Activated T-cell treated with anti-CD3 and anti-CD28 coated beads, Interleukin-2, amount 50 U/mL, for 72 hours (primary cell): Measurements from ENCODE around the gene PLK3. TPM values are rescaled to one million over a fixed set of nuclear protein-coding genes. Genes with fewer than 3 reads are reported as not detected.
A peak's percentile ranks its signal among the peaks of the same experiment; 100 is the strongest.

Source experiments
- ATAC-seq, 2 donors: fragments of 150-1000 bp; cut with Tn5 transposase; replicated peaks in 1 of 2; 2 replicates each; pipeline ENCODE4 v1.10.0; 2021; ENCODE audit warnings: moderate library complexity in 2 of 2, mild to moderate bottlenecking in 1 of 2
- DNase-seq, 2 donors: peaks; one replicate each; pipeline ENCODE4 v3.0.0; 2021 to 2022; ENCODE audit warnings: mixed read lengths in 1 of 2
- H3K27ac Mint-ChIP-seq: one replicate; pipeline ENCODE4 v1.8.0; 2022; ENCODE audit warnings: mild to moderate bottlenecking, moderate library complexity, mixed read lengths
- H3K27me3 Mint-ChIP-seq: one replicate; pipeline ENCODE4 v1.8.0; 2022; ENCODE audit warnings: low read depth, mixed read lengths
- H3K36me3 Mint-ChIP-seq, 2 donors: one replicate each; pipeline ENCODE4 v1.8.0; 2022; ENCODE audit warnings: mixed read lengths in 2 of 2, mild to moderate bottlenecking in 1 of 2; ENCODE audit not compliant: insufficient read depth in 2 of 2
- H3K4me1 Mint-ChIP-seq: one replicate; pipeline ENCODE4 v1.8.0; 2022; ENCODE audit warnings: low read depth, mixed read lengths
- H3K4me3 Mint-ChIP-seq, 2 donors: one replicate each; pipeline ENCODE4 v1.8.0; 2022; ENCODE audit warnings: mild to moderate bottlenecking in 2 of 2, mixed read lengths in 2 of 2, moderate library complexity in 2 of 2
- H3K9me3 Mint-ChIP-seq, 2 donors: one replicate each; pipeline ENCODE4 v1.8.0; 2022; ENCODE audit warnings: mixed read lengths in 2 of 2
- total RNA-seq, 2 donors: library from RNA; stranded (reverse); gene quantifications; one replicate each; pipeline ENCODE4 v1.2.3, GENCODE V29; 2022

Gene PLK3
- total RNA-seq, 2 donors from 2014 or later = 53.4 to 60.7 TPM

DNA sequence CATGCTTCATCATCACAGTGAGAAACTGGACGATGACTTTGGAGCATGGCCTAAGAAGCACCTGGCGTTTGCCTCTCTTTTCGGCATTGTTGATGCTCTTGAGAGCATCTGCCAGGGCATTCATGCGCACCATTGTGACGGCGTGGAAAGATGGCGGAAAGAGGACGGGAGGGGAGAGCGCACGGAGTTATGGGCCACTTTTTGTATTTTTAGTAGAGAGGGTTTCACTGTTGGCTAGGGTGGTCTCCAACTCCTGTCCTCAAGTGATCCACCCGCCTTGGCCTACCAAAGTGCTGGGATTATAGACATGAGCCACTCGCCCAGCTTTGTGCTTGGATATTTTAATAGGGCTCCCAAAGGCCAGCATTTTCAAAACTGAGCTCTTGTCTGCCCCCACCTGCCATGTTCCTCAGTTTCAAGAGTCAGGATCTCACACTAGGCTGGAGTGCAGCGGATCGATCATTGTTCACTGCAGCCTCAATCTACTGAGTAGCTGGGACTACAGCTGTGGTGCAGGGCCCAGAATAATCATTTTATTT is 19.5 kb upstream of the PLK3 start:
- ATAC-seq (no peak), DNase-seq (no peak)
- H3K27ac Mint-ChIP-seq = no peak overlapping the region
- H3K9me3 Mint-ChIP-seq = no peaks in the 10 kb centered on the region
- H3K36me3 Mint-ChIP-seq = peaks cover 28 to 52% of the 10 kb centered on the region in 2 donors
- H3K27me3 Mint-ChIP-seq = no peaks in the 10 kb centered on the region
- no peak overlapping the region for H3K4me3 Mint-ChIP-seq
- peaks cover 61% of the 10 kb centered on the region for H3K4me1 Mint-ChIP-seq

DNA sequence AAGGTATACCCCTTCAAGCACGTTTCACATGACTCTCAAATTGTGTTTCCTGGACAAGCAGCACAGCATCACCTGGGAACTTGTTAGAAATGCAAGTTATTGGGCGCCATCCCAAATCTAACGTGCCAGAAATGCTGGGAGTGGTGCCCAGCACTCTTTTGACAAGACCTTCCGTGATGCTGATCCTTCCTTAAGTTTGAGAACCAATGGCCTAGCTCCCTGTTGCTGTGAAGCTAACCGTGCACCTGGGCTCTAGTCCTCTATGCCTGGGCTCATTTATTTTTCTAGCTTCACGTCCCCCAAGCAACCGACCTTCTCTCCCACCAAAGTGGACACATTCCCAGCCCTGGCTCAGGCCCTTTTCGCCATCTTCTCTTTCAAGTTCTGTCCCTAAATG is 16.5 kb upstream of the PLK3 start:
- H3K4me1 Mint-ChIP-seq = peaks cover 45% of the 10 kb centered on the region
- no peaks in the 10 kb centered on the region for H3K27me3 Mint-ChIP-seq
- peaks cover 10 to 28% of the 10 kb centered on the region in 2 donors for H3K36me3 Mint-ChIP-seq
- H3K4me3 Mint-ChIP-seq = peak overlapping the region; percentile 63 to 75
- no peaks in the 10 kb centered on the region for H3K9me3 Mint-ChIP-seq
- H3K27ac Mint-ChIP-seq = peak overlapping the region; percentile 32
- no peak for ATAC-seq
- no peak for DNase-seq

DNA sequence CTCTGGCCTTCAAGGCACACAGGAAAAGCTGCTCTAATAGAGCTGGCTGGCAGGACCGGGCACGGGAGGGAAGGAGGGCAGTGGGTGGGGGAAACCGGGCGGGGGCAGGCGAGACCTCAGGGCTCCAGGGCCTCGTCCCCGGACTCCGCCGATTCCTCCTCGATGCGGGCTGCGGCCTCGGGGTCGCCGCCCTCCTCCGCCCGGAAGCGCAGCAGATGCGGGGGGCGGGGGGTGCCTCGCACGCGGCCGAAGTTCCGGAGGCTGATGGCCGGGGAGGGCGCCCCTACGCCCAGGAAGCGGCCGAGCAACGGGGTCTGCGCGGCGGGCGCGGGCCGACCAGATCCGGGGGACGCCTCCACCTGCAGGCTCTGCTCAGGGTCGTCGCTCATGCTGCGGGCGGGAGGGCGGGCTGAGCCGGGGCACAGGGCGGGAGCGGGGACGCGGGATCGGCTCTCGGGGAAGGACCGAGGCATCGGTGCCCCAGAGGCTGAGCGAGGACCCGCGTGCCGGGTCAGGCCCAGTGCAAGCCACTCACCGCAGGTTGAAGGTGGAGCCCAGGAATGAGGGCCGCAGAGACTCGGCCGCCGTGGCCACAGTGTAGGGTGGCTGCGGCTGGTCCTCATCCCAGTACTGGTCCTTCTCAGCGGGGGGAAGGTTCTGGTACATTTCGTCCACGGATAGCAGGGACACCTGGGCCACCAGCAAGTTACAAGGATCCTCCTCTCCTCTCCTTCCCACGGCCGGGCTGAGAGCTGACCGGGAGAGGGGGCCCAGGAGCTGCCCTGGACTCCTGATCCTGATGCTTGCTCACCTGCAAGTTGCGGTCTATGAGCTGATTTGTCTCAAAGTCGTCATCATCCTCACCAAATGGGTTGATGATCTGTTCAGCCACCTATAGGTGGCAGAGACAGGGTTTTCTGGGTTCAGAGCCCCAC is 15.8 kb upstream of the PLK3 start:
- peak; percentile 28 to 47 for ATAC-seq
- peak; percentile 40 to 56 for DNase-seq
- H3K27me3 Mint-ChIP-seq = no peaks in the 10 kb centered on the region
- H3K27ac Mint-ChIP-seq = peak overlapping the region; percentile 58
- H3K4me1 Mint-ChIP-seq = peaks cover 38% of the 10 kb centered on the region
- no peaks in the 10 kb centered on the region for H3K9me3 Mint-ChIP-seq
- peaks cover 6 to 21% of the 10 kb centered on the region in 2 donors for H3K36me3 Mint-ChIP-seq
- peak overlapping the region; percentile 75 to 81 for H3K4me3 Mint-ChIP-seq

DNA sequence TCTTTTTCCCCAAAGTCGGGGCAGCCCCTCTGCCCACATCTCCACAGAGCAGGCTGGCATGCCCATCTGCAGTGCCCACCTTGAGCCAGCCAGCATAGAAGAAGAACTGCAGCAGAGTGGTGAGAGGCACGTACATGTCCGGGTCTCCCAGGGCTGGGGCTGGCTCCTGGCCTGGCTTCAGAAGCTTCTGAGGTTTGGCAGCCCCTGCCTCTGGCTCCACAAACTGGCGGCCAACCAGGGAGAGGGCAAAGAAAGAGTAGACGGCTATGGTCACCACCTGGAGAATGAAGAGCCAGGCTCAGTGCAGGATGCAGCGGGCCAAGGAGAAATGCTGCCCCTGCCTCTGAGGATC is 15.2 kb upstream of the PLK3 start:
- peaks cover 36% of the 10 kb centered on the region for H3K4me1 Mint-ChIP-seq
- ATAC-seq = peak in 1 of 2 donors; percentile 1

DNA sequence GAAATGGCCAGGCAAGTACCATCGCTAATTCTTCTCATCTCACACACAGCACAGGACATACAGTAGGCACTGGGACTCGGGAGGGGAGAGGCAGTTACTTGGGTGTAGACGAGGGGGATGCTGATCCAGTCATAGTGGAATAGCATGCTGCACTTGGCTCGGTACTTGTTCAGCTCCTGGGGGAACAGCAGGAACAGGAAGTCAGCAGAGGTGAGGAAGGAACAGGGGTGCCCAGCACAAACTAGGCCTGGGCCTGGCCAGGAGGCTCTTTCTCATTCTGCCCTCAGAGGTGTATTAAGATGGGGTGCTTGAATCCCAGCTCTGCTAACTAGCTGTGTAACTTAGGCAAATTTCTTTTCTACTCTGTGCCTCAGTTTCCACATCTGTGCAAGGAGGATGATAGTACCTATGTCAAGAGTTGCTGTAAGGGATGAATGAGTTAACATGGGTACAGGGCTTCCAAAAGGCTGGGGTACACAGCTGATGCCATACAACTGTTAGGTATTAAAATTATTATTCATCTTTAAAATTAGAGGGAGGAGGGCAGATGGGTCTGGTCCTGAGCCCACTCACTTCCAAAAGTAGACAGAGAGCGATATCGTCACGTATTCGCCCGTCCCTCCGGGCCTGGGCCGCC is 14.6 kb upstream of the PLK3 start:
- ATAC-seq (no peak), DNase-seq (no peak)
- Mint-ChIP-seq H3K4me3 (peak overlapping the region; percentile 75 to 81), H3K27me3 (no peaks in the 10 kb centered on the region), H3K9me3 (no peaks in the 10 kb centered on the region), H3K4me1 (peaks cover 36% of the 10 kb centered on the region), H3K27ac (peak overlapping the region; percentile 52), H3K36me3 (peaks cover 2 to 11% of the 10 kb centered on the region in 2 donors)

More for the DNA sequence above, 15.2 kb upstream of the PLK3 start:
- Mint-ChIP-seq H3K36me3 (peaks cover 6 to 17% of the 10 kb centered on the region in 2 donors), H3K27me3 (no peaks in the 10 kb centered on the region), H3K9me3 (no peaks in the 10 kb centered on the region), H3K27ac (peak overlapping the region; percentile 58), H3K4me3 (peak overlapping the region; percentile 75 to 81)
- no peak for DNase-seq

DNA sequence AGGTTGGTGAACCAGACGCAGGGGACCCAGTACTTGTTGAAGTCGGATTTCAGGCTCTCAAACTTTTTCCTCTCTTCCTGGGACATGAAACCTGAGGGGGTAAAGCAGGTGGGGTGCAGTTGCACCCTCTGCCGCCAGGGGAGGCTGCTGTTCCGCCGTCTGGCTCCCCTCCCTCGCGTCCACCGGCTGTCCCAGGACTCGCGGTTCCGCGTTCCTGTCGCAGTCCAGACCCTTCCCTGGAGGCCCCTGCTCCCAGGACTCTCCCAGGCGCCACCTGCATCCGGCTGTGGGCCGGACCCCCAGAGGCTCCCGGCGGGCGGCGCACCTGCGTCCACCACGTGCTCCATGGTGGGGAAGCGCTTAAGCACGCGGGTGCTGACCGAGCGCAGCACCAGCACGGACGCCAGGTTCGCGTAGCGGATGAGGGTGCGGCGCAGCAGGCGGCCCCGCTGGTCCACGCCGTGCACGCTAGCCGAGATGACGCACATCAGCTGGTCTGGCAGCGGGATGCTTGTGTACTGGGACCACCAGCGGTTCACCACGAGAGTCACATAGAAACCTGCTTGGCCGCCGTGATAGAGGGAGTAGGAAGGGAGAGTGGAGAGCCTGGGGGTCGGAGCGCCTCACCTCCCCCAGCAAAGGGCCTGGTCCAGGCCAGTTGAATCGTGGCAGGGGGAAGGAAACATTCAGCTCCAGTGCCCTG is 13.9 kb upstream of the PLK3 start:
- ATAC-seq (peak; percentile 69), DNase-seq (peak; percentile 72 to 81)
- H3K27me3 Mint-ChIP-seq = no peaks in the 10 kb centered on the region
- H3K36me3 Mint-ChIP-seq = peaks cover under 1 to 10% of the 10 kb centered on the region in 2 donors
- no peaks in the 10 kb centered on the region for H3K9me3 Mint-ChIP-seq
- H3K27ac Mint-ChIP-seq = peak overlapping the region; percentile 52
- H3K4me1 Mint-ChIP-seq = peaks cover 36% of the 10 kb centered on the region
- H3K4me3 Mint-ChIP-seq = peak overlapping the region; percentile 75 to 81

DNA sequence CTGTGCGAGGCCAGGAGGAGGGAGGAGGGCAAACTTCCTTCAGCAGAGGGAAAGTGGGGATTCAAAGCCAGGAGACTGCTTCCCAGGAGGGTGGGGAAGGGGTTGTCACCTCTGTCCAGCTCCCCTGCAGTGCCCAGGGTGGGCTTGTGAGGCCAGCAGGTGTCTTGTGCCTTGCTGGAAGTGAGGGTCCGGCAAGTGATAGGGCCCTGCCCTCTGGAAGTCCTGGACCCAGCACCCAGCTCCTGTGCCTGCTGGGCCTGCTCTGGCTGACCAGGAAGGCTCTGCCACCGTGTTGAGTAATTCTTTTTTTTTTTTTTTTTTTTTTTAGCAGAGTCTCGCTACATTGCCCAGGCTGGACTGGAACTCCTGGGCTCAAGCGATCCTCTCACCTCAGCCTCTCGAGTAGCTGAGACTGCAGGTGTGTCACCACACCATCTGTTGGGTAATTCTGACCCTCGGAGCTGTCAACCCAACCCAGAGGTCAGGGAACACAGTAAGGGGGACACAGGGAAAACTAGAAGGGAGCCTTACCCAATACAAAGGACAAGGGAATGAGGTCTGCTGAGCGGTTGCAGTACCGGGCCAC is 13.2 kb upstream of the PLK3 start:
- no peak for ATAC-seq
- H3K27ac Mint-ChIP-seq = no peak overlapping the region
- no peaks in the 10 kb centered on the region for H3K27me3 Mint-ChIP-seq
- peak overlapping the region; percentile 75 to 81 for H3K4me3 Mint-ChIP-seq
- DNase-seq = no peak
- peaks cover 36% of the 10 kb centered on the region for H3K4me1 Mint-ChIP-seq
- H3K9me3 Mint-ChIP-seq = no peaks in the 10 kb centered on the region
- H3K36me3 Mint-ChIP-seq = peaks cover 0 to 4% of the 10 kb centered on the region in 2 donors

DNA sequence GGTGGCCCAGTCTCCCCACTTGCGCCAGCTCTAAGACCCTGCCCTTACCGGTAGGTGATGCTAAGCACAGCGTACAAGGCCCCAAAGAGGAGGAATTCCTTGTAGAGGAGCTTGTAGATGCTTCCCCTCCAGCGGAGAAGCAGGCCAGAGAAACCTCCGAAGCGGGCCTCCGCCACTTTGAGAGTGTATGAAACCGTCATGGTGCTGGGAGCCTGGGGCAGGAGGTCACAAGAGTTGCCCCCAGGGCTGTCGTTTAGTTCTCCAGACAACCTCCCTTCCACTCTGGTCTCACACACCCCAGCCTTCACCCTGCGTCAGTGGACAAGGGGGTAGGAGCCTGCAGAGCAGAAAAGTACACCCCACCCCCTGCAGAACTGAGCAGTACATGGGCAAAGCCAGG is 12.7 kb upstream of the PLK3 start:
- Mint-ChIP-seq H3K4me1 (peaks cover 36% of the 10 kb centered on the region), H3K4me3 (no peak overlapping the region), H3K36me3 (no peaks in the 10 kb centered on the region), H3K9me3 (no peaks in the 10 kb centered on the region), H3K27ac (no peak overlapping the region), H3K27me3 (no peaks in the 10 kb centered on the region)
- ATAC-seq (no peak), DNase-seq (no peak)

DNA sequence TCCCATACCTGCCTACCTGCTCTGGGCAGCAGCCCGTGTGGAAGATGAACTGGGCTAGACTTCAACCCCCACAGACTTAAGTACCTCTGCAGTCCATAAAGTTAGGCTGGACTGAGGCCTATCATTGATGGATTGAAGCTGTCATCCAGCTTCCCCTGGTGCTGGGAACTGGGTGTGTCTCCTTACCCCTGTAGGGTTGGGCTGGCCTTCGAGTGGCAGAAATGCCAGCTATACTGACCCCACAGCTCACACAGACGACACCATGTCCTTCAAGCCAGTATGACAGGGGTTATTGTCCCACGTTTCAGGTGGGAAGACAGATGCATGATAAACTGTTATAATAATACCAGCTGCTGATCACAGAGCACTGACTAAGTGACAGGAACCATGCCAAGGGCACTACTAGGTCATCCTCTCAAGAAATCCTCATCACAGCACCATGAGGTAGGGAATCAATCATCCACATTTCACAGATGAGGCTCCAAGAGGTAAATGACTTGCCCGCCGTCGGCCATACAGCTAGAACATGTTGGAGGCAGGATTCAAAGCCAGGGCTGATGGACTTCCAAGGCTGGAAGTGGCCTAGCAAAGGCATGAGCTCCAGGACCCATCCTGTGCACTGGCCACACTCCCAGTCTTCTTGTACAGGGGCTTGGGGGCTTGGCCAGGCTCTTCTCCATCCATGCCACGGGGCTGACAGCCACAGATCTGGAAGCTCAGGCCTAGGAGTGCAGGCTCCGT is 11.9 kb upstream of the PLK3 start, which contains the start of gene BEST4:
Gene BEST4, minus strand, starts transcription at position 51 of the 741 bp plus-strand sequence. CDS start 465 bp downstream, outside the sequence.
- peaks cover 30% of the 10 kb centered on the region for H3K4me1 Mint-ChIP-seq
- H3K36me3 Mint-ChIP-seq = no peaks in the 10 kb centered on the region
- no peak for ATAC-seq
- no peak within 1 kb of the TSS for H3K27ac Mint-ChIP-seq
- DNase-seq = no peak
- no peaks in the 10 kb centered on the region for H3K9me3 Mint-ChIP-seq
- H3K27me3 Mint-ChIP-seq = no peaks in the 10 kb centered on the region
- H3K4me3 Mint-ChIP-seq = no peak within 1 kb of the TSS

DNA sequence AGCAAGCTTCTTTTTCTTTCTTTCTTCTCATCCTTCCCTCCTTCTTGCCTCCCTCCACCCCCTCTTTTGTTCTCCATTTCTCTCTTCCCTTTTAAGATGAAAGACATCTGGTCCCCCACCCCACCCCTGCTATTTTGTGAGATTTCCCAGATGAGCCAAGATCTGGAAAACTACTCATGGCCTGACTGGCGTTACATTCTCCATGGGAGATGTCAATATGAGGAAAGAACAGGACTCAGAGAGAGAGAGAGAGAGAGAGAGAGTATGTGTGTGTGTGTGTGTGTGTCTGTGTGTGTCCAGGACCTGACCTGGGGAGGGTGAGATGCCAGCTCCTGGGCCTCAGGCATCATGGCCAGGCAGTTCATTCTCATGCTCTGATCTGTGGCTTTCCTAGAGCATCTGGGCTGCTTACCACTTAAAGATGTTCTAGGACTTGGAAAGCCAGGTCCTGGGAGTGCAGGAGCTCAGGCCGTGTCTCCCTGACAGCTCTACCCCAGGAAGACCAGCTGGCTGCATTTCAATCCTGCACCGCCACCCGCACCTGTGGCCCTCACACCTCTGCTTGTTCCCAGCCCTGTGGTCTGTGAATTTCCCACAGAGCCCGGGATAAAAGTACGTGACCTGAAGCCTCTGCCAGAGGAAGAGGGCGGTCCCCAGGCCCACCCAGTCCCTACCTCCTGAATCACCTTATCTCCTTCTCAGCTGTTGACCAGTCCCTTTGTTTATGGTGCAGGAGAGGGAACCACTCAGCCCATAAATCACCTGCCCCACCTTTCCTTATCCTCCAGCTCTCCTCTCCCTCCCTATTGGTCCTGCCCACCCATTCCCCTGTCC is 9.0 kb upstream of the PLK3 start:
- Mint-ChIP-seq H3K4me3 (no peak overlapping the region), H3K4me1 (peaks cover 12% of the 10 kb centered on the region), H3K36me3 (no peaks in the 10 kb centered on the region), H3K9me3 (no peaks in the 10 kb centered on the region), H3K27ac (no peak overlapping the region), H3K27me3 (no peaks in the 10 kb centered on the region)
- DNase-seq (no peak), ATAC-seq (no peak)

DNA sequence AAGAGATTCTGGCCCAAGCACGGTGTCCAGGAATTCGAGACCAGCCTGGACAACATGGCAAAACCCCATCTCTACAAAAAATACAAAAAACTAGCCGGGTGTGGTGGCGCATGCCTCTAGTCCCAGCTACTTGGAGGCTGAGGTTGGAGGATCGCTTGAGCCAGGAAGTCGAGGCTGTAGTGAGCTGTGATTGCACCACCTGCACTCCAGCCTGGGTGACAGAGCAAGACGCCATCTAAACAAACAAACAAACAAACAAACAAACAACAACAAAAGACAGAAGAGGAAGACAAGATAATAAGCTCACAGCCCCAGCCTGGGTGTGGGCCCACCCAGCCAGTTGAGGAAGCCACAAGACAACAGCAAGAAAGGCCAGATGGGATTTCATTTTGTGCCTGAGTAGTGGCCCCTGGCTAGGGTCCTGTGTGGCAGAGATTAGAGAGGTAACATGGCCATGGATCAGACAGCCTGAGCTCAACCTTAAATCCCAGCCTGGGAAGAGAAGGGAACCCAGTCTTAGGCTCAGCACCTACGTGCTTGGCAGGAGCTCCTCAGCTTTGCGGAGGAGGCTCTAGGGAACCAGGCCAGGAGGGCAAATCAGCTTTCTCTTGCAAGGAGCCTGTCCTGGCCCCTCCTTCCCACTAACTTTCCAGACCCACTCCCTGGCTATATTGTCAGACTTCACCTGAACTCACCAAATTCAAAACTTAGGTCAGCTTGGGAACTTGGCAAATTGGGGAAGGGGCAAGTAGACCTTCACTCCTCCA is 7.3 kb upstream of the PLK3 start:
- H3K27ac Mint-ChIP-seq = no peak overlapping the region
- H3K4me1 Mint-ChIP-seq = peaks cover 5% of the 10 kb centered on the region
- DNase-seq (no peak), ATAC-seq (no peak)
- no peaks in the 10 kb centered on the region for H3K9me3 Mint-ChIP-seq
- H3K27me3 Mint-ChIP-seq = no peaks in the 10 kb centered on the region
- H3K4me3 Mint-ChIP-seq = no peak overlapping the region
- no peaks in the 10 kb centered on the region for H3K36me3 Mint-ChIP-seq
